ENCODE data around the gene IGSF8. TPM values are rescaled to one million over a fixed set of nuclear protein-coding genes. Genes with fewer than 3 reads are reported as not detected.
A peak's percentile ranks its signal among the peaks of the same experiment; 100 is the strongest.

Gene IGSF8
- total RNA-seq, 1 donor from 2014 or later = 42.8 TPM

DNA sequence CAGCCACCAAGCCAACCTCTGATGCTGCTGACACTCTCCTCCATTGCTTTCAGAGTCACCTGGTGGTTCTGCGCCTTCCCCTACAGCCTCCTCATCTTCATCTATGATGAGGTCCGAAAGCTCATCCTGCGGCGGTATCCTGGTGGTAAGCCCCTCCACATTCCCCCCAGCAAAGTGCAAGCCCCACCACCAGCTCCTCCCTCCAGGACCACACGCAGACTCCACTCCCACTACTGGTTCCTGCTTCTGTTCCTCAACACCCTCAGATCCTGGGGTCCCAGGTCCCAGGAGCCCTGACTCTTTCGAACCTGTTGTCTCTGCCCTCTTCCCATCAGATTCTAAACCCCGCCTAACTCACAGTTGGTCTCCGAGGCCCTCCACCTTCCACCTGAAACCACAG is 41.4 kb upstream of the IGSF8 start:
- H3K36me3 Mint-ChIP-seq (ENCODE audit: low read depth, unreplicated experiment) = peaks cover 4% of the 10 kb centered on the region
- peak overlapping the region; percentile 71 for H3K27ac Mint-ChIP-seq (ENCODE audit: unreplicated experiment)
- no peak overlapping the region for H2AFZ ChIP-seq (ENCODE audit: low read depth, low read length)
- no peak for FAIRE-seq
- H3K36me3 ChIP-seq (ENCODE audit: insufficient read depth, low read length) = no peaks in the 10 kb centered on the region
- H3K79me2 ChIP-seq (ENCODE audit: insufficient read depth, low read length) = no peaks in the 10 kb centered on the region
- H3K27me3 Mint-ChIP-seq (ENCODE audit: low read depth, unreplicated experiment) = peaks cover 28% of the 10 kb centered on the region
- no peaks in the 10 kb centered on the region for H3K9me3 ChIP-seq (ENCODE audit: insufficient read depth, low read depth, low read length)
- H3K9ac ChIP-seq (ENCODE audit: low read length) = no peak overlapping the region
- TF ChIP-seq, protein P1, sequence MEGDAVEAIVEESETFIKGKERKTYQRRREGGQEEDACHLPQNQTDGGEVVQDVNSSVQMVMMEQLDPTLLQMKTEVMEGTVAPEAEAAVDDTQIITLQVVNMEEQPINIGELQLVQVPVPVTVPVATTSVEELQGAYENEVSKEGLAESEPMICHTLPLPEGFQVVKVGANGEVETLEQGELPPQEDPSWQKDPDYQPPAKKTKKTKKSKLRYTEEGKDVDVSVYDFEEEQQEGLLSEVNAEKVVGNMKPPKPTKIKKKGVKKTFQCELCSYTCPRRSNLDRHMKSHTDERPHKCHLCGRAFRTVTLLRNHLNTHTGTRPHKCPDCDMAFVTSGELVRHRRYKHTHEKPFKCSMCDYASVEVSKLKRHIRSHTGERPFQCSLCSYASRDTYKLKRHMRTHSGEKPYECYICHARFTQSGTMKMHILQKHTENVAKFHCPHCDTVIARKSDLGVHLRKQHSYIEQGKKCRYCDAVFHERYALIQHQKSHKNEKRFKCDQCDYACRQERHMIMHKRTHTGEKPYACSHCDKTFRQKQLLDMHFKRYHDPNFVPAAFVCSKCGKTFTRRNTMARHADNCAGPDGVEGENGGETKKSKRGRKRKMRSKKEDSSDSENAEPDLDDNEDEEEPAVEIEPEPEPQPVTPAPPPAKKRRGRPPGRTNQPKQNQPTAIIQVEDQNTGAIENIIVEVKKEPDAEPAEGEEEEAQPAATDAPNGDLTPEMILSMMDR (IDR thresholded peaks at IDR 0.05; ENCODE audit: insufficient read depth, low read depth, low read length) = no peak
- no peak for TF ChIP-seq EZH2 (IDR thresholded peaks at IDR 0.05; ENCODE audit: insufficient read depth, low read length)
- peaks cover 9% of the 10 kb centered on the region for H3K9me3 Mint-ChIP-seq (ENCODE audit: unreplicated experiment)
- H4K20me1 ChIP-seq (ENCODE audit: insufficient read depth, low read length) = no peaks in the 10 kb centered on the region
- no peak overlapping the region for H3K4me2 ChIP-seq (ENCODE audit: low read length)
- H3K4me1 Mint-ChIP-seq (ENCODE audit: low read depth, unreplicated experiment) = peaks cover 3% of the 10 kb centered on the region
- H3K4me3 Mint-ChIP-seq (ENCODE audit: unreplicated experiment) = no peak overlapping the region
- H3K27me3 ChIP-seq (ENCODE audit: insufficient read depth, low read length) = peaks cover 6% of the 10 kb centered on the region
- no peak for DNase-seq (ENCODE audit: low read depth)
- no peak overlapping the region for H3K27ac ChIP-seq (ENCODE audit: low read depth, low read length)
- H3K4me1 ChIP-seq (ENCODE audit: insufficient read depth, low read length) = no peaks in the 10 kb centered on the region
- H3K4me3 ChIP-seq (ENCODE audit: insufficient read depth, low read depth, low read length) = no peak overlapping the region

DNA sequence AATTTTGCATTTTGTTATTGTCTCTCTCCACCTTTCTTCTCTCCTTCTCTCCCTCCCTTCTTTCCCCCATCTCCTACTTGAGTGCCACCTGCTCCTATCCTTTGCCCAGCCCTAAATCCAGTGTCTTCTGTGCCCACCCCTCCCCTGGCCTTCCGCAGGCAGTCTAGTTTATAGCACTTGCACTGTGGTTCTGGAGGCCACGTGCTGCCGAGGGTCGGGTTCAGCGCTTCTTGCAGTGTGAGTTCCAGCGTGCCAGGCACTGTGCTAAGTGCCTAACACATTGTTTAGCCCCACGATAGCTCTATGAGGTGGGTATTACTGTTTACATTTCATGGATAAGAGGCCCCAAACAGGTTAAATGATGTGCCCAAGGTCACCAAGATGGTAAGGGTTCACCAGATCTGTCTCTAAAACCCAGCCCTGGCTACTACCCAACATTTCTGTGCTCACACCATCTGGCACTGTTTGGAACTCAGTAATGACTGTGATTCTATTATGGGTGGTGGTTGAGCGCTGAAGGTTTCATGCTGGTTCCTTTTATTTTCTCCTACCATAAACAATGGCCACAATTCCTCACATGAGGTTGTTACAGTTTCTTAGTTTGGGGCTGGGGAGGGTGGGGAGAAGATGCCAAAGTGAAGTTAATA is 38.9 kb upstream of the IGSF8 start:
- H3K4me1 ChIP-seq (ENCODE audit: insufficient read depth, low read length) = no peaks in the 10 kb centered on the region
- Mint-ChIP-seq H3K9me3 (ENCODE audit: unreplicated experiment) (peaks cover 10% of the 10 kb centered on the region), H3K27me3 (ENCODE audit: low read depth, unreplicated experiment) (peaks cover 34% of the 10 kb centered on the region), H3K4me1 (ENCODE audit: low read depth, unreplicated experiment) (no peaks in the 10 kb centered on the region), H3K4me3 (ENCODE audit: unreplicated experiment) (no peak overlapping the region), H3K27ac (ENCODE audit: unreplicated experiment) (no peak overlapping the region), H3K36me3 (ENCODE audit: low read depth, unreplicated experiment) (peaks cover 6% of the 10 kb centered on the region)
- H3K36me3 ChIP-seq (ENCODE audit: insufficient read depth, low read length) = no peaks in the 10 kb centered on the region
- H3K4me3 ChIP-seq (ENCODE audit: insufficient read depth, low read depth, low read length) = no peak overlapping the region
- no peaks in the 10 kb centered on the region for H4K20me1 ChIP-seq (ENCODE audit: insufficient read depth, low read length)
- H3K9ac ChIP-seq (ENCODE audit: low read length) = no peak overlapping the region
- FAIRE-seq = no peak
- TF ChIP-seq, protein P1 (IDR thresholded peaks at IDR 0.05; ENCODE audit: insufficient read depth, low read depth, low read length) = no peak
- no peak for TF ChIP-seq EZH2 (IDR thresholded peaks at IDR 0.05; ENCODE audit: insufficient read depth, low read length)
- no peaks in the 10 kb centered on the region for H3K9me3 ChIP-seq (ENCODE audit: insufficient read depth, low read depth, low read length)
- no peak overlapping the region for H3K27ac ChIP-seq (ENCODE audit: low read depth, low read length)
- H3K79me2 ChIP-seq (ENCODE audit: insufficient read depth, low read length) = no peaks in the 10 kb centered on the region
- H2AFZ ChIP-seq (ENCODE audit: low read depth, low read length) = no peak overlapping the region
- H3K4me2 ChIP-seq (ENCODE audit: low read length) = no peak overlapping the region
- peaks cover 9% of the 10 kb centered on the region for H3K27me3 ChIP-seq (ENCODE audit: insufficient read depth, low read length)
- no peak for DNase-seq (ENCODE audit: low read depth)

DNA sequence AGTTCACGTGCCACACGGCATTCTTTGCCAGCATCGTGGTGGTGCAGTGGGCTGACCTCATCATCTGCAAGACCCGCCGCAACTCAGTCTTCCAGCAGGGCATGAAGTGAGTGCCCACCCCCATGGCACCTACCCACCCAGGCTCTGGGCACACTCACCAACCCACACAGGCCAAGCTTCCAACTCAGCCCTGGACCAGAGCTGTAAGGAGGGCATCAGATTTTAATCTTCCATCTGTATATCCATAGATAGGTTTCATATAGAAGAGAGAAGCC is 38.4 kb upstream of the IGSF8 start:
- Histone ChIP-seq H3K4me3 (ENCODE audit: insufficient read depth, low read depth, low read length) (no peak overlapping the region), H3K4me1 (ENCODE audit: insufficient read depth, low read length) (no peaks in the 10 kb centered on the region), H3K36me3 (ENCODE audit: insufficient read depth, low read length) (no peaks in the 10 kb centered on the region), H4K20me1 (ENCODE audit: insufficient read depth, low read length) (no peaks in the 10 kb centered on the region), H3K9ac (ENCODE audit: low read length) (no peak overlapping the region), H3K79me2 (ENCODE audit: insufficient read depth, low read length) (no peaks in the 10 kb centered on the region), H3K27ac (ENCODE audit: low read depth, low read length) (no peak overlapping the region), H3K27me3 (ENCODE audit: insufficient read depth, low read length) (peaks cover 14% of the 10 kb centered on the region), H3K4me2 (ENCODE audit: low read length) (no peak overlapping the region), H2AFZ (ENCODE audit: low read depth, low read length) (no peak overlapping the region), H3K9me3 (ENCODE audit: insufficient read depth, low read depth, low read length) (no peaks in the 10 kb centered on the region)
- Mint-ChIP-seq H3K4me1 (ENCODE audit: low read depth, unreplicated experiment) (no peaks in the 10 kb centered on the region), H3K36me3 (ENCODE audit: low read depth, unreplicated experiment) (peaks cover 8% of the 10 kb centered on the region), H3K4me3 (ENCODE audit: unreplicated experiment) (no peak overlapping the region), H3K27ac (ENCODE audit: unreplicated experiment) (no peak overlapping the region), H3K27me3 (ENCODE audit: low read depth, unreplicated experiment) (peaks cover 37% of the 10 kb centered on the region), H3K9me3 (ENCODE audit: unreplicated experiment) (peaks cover 11% of the 10 kb centered on the region)
- FAIRE-seq (no peak), DNase-seq (ENCODE audit: low read depth) (no peak)
- TF ChIP-seq EZH2 (IDR thresholded peaks at IDR 0.05; ENCODE audit: insufficient read depth, low read length) = no peak
- TF ChIP-seq, protein P1 (IDR thresholded peaks at IDR 0.05; ENCODE audit: insufficient read depth, low read depth, low read length) = no peak
